ENCODE results near the gene CFAP299. TPM values are rescaled to one million over a fixed set of nuclear protein-coding genes. Genes with fewer than 3 reads are reported as not detected.

Gene CFAP299
- total and polyA plus RNA-seq, 2 of the 8 experiments (the other 6 are each of a cell fraction or from before 2014, with no cell fraction given) = not detected

DNA sequence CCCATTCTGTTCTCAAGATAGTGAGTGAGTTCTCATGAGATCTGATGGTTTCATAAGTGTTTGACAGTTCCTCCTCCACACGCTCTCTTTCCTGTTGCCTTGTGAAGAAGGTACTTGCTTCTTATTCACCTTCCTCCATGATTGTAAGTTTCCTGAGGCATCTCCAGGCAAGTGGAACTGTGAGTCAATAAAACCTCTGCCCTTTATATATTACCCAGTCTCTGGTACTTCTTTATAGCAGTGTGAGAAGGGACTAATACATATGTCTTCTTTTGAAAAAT, 58.4 kb downstream of the CFAP299 start:
- DNase-seq (ENCODE audit: low read depth in 1 of 2, low spot score in 2 of 2) (no peak), FAIRE-seq (no peak)
- H3K9me3 ChIP-seq (ENCODE audit: insufficient read depth in 2 of 2, low read depth in 1 of 2, low read length in 1 of 2) = no peaks in the 10 kb centered on the region
- H3K23ac ChIP-seq (ENCODE audit: insufficient read length) = no peak overlapping the region
- H3K56ac ChIP-seq (replicated peaks; ENCODE audit: insufficient read length, low read depth, low read length) = no peak overlapping the region
- H3K27me3 ChIP-seq (replicated peaks in 1 of 4; ENCODE audit: control insufficient read depth in 3 of 4, extremely low read depth in 1 of 4, insufficient read depth in 3 of 4, low read length in 3 of 4) = no peaks in the 10 kb centered on the region
- no peak overlapping the region for H3K14ac ChIP-seq (ENCODE audit: insufficient read length)
- H2BK12ac ChIP-seq (ENCODE audit: low read depth, low read length) = no peak overlapping the region
- no peak overlapping the region for H4K91ac ChIP-seq (replicated peaks; ENCODE audit: insufficient read length, low read length)
- H2AFZ ChIP-seq (ENCODE audit: low read length) = no peak overlapping the region
- H2BK5ac ChIP-seq (ENCODE audit: low read depth, low read length) = no peak overlapping the region
- 92% methylated on average over 1 of the region's 1 CpG; no CpG with 5 or more reads in 1 of the 2 experiments for WGBS, 2 experiments (ENCODE audit: extremely low coverage in 1 of 2, insufficient coverage in 1 of 2, insufficient read length in 1 of 2, insufficient replicate concordance in 2 of 2, low coverage in 1 of 2, low lambda C conversion rate in 2 of 2, missing lambda C conversion rate in 1 of 2)
- H4K20me1 ChIP-seq (replicated peaks in 1 of 2; ENCODE audit: control insufficient read depth in 1 of 2, insufficient read depth in 2 of 2, low read length in 2 of 2) = no peaks in the 10 kb centered on the region
- H2BK20ac ChIP-seq (ENCODE audit: low read length) = no peak overlapping the region
- no peaks in the 10 kb centered on the region for H3K23me2 ChIP-seq (ENCODE audit: low read depth, low read length)
- H3K4me2 ChIP-seq (ENCODE audit: insufficient read depth in 1 of 2, low read depth in 2 of 2, low read length in 2 of 2) = no peak overlapping the region
- no peak overlapping the region for H4K8ac ChIP-seq (ENCODE audit: extremely low read depth, insufficient read depth, low read length)
- no peak overlapping the region for H2BK120ac ChIP-seq (replicated peaks; ENCODE audit: low read depth, low read length)
- H3K9ac ChIP-seq (replicated peaks in 1 of 4; ENCODE audit: extremely low read depth in 1 of 4, low read depth in 3 of 4, low read length in 3 of 4) = no peak overlapping the region
- CTCF ChIA-PET (ENCODE audit: partially characterized antibody) = no interaction called here
- H2AK5ac ChIP-seq (ENCODE audit: low read depth, low read length) = no peak overlapping the region
- no peak overlapping the region for H3K27ac ChIP-seq (ENCODE audit: low read depth, low read length)
- H3K36me3 ChIP-seq (ENCODE audit: control insufficient read depth in 2 of 4, insufficient read depth in 4 of 4, low read length in 3 of 4) = no peaks in the 10 kb centered on the region
- H3K4me1 ChIP-seq (replicated peaks in 1 of 4; ENCODE audit: control insufficient read depth in 3 of 4, insufficient read depth in 4 of 4, low read length in 3 of 4) = no peaks in the 10 kb centered on the region
- no peak overlapping the region for H4K5ac ChIP-seq (ENCODE audit: insufficient read length, low read depth, low read length)
- H3K4ac ChIP-seq (replicated peaks; ENCODE audit: insufficient read length, low read depth, low read length) = no peak overlapping the region
- POLR2A ChIA-PET (ENCODE audit: partially characterized antibody) = no interaction called here
- H3K4me3 ChIP-seq (ENCODE audit: extremely low read depth in 1 of 4, insufficient read depth in 2 of 4, low read depth in 3 of 4, low read length in 4 of 4) = no peak overlapping the region
- H3K79me1 ChIP-seq (ENCODE audit: low read depth, low read length) = no peaks in the 10 kb centered on the region
- no peak overlapping the region for H3K18ac ChIP-seq (ENCODE audit: extremely low read depth, low read length)
- H2BK15ac ChIP-seq (ENCODE audit: low read length) = no peak overlapping the region
- no peaks in the 10 kb centered on the region for H3K79me2 ChIP-seq (ENCODE audit: control insufficient read depth in 1 of 2, insufficient read depth in 2 of 2, low read length in 2 of 2)
- no peak for TF ChIP-seq FOSL1 (IDR thresholded peaks at IDR 0.05; ENCODE audit: insufficient read depth, low read depth, low read length)
- no peak for TF ChIP-seq E2F6 (IDR thresholded peaks at IDR 0.05)
- TF ChIP-seq TBP (IDR thresholded peaks at IDR 0.05; ENCODE audit: low read depth, low read length) = no peak
- no peak for TF ChIP-seq GABPA (IDR thresholded peaks at IDR 0.05; ENCODE audit: borderline replicate concordance, insufficient read depth, low read length)
- no peak for TF ChIP-seq SP1 (IDR thresholded peaks at IDR 0.05; ENCODE audit: low read depth, low read length)
- no peak for TF ChIP-seq HDAC6 (IDR thresholded peaks at IDR 0.05; ENCODE audit: low read depth, low read length)
